HG03139 (cell line): ENCODE results near the gene PRKN.

Source experiments
- ATAC-seq: cut with Tn5 transposase; IDR thresholded peaks from one replicate; pipeline ENCODE4 v1.9.1; 2021; ENCODE audit not compliant: unreplicated experiment

PRKN gene

DNA sequence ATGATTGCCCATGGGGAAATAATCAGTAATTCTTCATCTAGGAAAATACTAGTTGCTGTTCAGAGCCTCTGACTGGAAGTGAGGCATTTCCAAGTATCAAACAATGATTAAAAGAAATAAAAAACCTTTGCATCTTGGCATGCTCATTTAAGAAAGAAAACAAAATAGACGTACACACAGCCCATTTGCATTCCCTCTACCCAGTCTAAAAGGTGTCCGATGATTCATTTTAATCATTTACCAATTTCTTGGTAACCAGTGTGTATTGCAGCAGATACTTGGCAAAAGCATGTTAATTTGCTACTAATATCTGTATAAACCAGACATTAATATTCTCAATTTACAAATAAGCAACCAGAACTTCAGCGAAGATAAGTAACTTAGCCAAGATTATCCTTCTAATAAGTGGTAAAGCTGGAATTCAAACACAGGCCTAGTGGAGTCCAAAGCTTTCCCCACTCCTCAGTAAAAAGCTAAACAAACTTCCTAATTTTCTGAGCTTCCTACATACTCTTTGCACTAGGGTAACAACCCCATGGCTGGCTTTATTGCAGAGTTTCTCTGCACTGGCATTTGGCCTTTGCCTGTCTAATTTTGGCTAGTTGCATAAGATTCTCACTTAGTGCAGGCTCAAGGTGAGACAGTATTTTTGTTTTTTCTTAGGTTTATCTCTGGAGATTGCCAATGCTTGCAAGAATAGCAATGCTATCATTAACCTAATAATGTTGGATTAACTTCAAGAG lies 338.1 kb downstream of the PRKN start:
- ATAC-seq, result no peak

DNA sequence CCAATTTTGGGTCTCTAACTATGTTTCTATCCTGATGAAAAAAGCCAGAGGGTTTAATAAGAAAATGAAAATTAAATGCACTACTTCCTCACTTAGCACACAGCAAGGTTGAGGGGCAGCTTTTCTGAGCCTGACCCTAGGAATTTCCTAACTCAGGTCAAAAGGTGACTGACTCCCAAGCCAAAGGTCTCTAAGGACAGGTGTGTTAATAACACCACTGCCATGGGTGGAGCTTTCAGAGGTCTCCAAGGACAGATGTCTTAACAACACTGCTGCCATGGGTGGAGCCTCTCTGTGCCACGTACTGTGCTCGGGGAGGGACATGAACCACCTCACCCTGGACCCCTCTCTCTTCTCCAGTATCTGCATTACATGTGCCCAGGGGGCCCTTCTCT lies 339.2 kb downstream of the PRKN start:
- no peak for ATAC-seq

- no peak for ATAC-seq
These were observed 339.7 kb downstream of the PRKN start for GRCh38 chr6:162387718-162388382.

DNA sequence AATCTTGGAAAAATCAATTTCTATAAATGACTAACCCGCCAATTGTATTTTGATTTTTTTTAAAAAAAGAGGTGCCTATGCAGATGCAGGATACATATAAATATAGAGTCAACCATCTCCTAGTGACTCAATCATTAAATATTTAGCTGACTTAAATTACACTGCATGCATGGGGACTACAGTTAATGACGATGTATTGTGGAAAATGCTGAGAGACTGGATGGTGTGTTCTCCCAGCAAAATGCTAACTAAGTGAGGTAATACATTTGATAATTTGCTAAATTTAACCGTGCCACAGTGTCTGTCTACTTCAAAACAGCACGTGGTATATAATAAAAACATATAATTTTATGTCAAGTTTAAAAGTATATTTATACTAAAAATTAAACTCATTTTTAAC lies 341.6 kb downstream of the PRKN start:
- ATAC-seq, result no peak

DNA sequence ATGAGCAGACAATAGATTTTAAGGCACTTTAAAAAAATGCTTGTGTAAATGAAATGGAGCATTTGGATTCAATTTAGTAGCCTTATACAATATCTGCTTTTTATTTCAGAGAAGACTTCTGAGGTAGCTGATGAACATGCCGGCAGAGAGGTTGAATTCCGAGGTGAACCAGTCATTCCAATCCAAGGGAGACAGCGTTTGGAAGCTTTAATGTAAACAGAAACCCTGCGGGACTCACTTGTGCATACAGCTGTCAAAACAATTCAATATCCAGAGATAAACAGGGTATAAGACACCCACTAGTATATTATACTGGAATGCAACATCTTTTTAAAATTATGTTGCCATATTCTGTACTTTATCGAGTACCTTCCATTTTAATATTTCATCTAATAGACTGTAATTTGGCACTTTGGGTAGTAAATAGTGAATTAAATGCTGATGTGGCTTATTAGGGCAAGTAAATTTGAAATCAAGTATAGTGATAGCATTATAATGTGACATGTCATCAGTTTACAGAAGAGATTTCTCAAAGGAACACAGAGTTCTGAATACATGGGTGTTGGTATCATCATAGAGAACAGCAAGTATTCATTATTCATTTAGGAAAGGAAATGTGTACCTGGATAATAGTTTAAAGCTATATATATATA lies 347.7 kb downstream of the PRKN start:
- no peak for ATAC-seq

DNA sequence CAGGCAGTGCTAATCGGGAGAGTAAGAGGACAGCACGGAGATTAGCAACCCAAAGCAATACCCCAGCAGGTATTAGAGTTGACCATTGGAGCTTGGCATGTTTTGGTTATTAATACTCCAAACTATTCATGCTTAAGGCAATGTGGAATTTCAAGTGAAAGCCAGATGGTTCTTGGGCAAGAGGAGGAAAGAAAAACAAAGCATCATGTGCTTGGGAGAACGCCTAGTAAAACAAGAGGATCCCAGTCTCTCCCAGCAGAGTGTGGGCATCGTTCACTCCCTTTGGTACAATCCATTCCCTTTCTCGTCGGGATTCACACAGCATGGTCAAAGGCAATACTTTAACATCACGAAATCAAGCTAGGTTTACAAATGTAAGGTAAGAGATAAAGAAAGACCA lies 349.8 kb downstream of the PRKN start:
- no peak for ATAC-seq

DNA sequence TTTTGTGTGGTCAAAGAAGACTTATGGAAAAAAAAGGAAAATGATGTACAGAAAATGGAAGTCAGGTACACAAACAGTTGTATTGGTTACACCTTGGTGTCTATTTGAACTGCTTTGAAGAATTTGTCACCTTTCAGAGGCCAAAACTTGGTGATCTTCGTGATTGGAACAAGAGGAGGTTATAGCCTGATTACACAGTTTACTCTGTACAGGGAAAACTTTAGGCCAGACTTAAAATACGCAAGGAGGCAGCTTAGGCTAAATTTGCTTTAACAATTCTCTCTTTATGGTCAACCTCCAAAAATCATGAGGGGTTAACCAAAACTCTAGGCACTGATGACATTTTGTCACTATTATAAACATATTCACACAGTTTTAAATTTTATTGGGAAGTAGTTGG lies 353.7 kb downstream of the PRKN start:
- ATAC-seq, result no peak

DNA sequence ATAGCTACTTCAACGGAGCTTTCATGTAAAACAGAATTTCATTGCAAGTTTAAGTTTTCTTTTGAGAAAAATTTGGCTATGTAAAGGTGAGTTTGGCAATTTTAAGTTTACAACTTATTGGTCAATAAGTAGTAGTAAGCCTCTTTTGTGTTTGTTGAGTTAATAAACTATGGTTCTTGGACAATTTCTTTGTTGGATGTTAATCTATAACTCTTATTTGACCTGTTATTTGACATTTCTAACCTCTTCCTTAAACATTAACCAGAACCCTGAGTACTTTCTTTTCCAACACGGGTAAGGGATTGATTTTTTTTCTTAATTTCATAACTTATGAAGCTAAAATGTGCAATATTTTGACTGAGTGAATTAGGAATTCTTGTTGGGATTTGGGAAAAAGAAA lies 354.4 kb downstream of the PRKN start:
- ATAC-seq, result no peak

DNA sequence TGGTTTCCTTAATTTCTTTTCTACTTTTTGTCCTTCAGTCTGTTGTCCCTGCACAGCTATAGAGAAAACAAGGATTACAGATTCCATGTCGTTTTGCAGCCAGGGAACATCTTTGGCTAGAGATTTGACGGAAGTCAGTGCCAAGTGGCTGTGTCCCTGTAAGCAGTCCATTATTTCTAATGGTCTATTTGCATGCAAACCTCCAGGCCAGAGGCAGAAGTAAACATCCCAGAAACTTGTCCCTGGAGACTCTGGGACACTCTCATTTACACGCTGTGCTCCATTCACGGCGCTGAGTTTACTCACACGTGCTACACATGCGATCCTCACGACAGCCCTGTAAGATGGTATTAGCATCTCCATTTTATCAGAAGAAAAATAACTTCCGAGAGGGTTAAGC lies 355.5 kb downstream of the PRKN start:
- no peak for ATAC-seq

GRCh38 chr6:162371121-162371520 lies 356.4 kb downstream of the PRKN start:
- ATAC-seq, result no peak

GRCh38 chr6:162369091-162369490 lies 358.5 kb downstream of the PRKN start:
- no peak for ATAC-seq

DNA sequence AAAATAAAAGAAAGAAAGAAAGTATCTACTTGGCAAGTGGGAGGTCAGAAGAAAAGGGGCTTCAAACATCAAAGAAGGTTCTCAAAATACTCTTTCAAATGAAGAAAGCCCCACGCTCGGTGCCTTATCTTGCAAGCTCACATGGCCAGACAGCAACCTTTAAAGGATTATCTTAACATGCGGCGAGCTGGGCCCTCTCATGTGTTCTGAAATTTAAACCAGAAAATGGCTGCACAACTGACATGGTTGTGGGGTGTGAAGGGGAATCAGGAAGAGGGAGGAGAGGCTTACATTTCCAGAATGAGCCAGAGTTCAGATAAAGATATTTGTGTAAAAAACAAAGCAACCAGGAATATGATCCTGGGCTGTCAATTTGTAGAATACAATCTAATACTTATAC lies 363.1 kb downstream of the PRKN start:
- no peak for ATAC-seq

DNA sequence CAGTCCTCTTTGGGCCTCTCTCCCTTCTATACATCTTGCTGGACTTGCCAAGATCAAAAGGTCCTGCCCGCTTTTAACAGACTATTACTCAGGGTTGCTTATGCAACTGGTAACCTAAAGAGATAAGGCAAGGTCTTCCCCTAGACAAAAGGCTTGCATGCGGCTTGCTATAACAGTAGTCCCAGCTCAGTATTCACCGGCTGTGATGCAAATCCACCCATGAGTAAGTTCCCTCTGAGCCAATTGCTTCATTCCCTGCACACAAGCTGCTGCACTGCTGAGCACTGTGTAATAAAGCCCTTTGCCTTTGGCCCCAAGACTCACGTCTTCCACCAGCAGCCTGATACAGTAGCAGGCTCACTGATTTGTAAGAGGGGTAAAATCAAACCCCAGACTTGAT lies 363.8 kb downstream of the PRKN start:
- no peak for ATAC-seq

DNA sequence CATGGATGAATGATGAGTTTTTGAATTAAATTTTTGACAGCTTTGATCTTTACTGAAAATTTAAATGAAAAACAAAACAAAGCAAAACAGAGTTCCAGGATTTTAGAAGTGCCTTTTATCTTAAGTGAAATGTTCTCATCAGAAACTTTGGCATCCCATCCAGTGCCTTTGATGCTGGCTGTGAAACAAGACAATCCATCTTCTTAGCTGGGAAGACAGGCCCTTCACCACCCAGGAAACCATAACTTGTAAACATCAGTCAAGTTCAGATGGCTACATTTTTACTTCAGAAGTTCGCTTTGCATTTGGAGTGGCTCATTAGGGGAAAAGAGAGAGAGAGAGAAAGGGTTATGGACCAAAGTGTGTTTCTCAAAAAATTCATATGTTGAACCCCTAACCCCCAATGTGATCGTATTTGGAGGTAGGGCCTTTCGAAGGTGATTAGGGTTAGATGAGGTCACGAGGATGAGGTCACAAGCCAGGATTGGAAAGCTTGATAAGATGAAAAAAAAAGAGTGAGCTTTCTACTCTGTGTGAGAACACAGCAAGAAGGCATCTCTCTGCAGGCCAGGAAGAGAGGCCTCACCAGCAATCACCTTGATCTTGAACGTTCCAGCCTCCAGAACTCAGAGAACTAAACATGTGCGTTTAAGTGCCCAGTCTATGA lies 366.5 kb downstream of the PRKN start:
- no peak for ATAC-seq

- ATAC-seq, result no peak
These were observed 368.9 kb downstream of the PRKN start for GRCh38 chr6:162358625-162359024.

- ATAC-seq, result no peak
These were observed 382.5 kb downstream of the PRKN start for GRCh38 chr6:162345051-162345511.

DNA sequence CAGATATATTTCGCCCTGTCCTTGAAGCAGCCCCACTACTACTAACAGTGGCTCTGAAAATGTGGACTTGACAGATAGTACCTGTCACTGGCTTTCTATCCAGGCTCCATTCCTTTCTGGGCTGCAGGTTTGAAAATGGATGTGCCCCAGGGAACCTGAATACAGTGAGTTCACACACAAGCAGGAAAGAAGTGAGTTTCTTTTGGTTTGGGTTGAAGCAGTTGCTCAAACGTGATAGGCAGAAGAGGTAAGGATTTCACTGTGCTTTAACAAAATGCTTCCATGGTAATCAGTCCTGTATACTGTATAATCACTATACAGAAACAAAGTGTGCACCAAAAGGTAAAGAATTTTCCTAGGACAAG lies 382.9 kb downstream of the PRKN start:
- ATAC-seq, result no peak

GRCh38 chr6:162343936-162344645 lies 383.5 kb downstream of the PRKN start:
- no peak for ATAC-seq

- no peak for ATAC-seq
These were observed 384.2 kb downstream of the PRKN start for GRCh38 chr6:162343198-162343935.

- ATAC-seq, result no peak
These were observed 390.2 kb downstream of the PRKN start for GRCh38 chr6:162337412-162337811.
